K562 (cell line): ENCODE measurements around the gene NUDCD3. TPM values are rescaled to one million over a fixed set of nuclear protein-coding genes. Genes with fewer than 3 reads are reported as not detected.
A peak's percentile ranks its signal among the peaks of the same experiment; 100 is the strongest.

Experiments used
- ATAC-seq: fragments of 200-7000 bp; cut with Tn5 transposase; 3 replicates; pipeline ENCODE4 v1.9.1; 2020; ENCODE audit warnings: moderate library complexity
- BruUV-seq: library from RNA; stranded (reverse); fragments of 400-500 nt; replicated peaks from 2 replicates; lab custom pipeline; 2021; lab: Mats Ljungman, UMichigan
- CTCF ChIA-PET: fragments of 300-600 bp; formaldehyde crosslinking; extraction: SDS; loops from one replicate; lab custom pipeline; 2021; ENCODE audit warnings: low intra/inter-chr PET ratio; lab: Yijun Ruan, JAX
- POLR2A ChIA-PET: fragments of 300-600, 350-650 bp; sonication (Branson Sonifier 250); formaldehyde crosslinking; extraction: SDS; loops from one replicate; lab custom pipeline; 2021; ENCODE audit warnings: antibody characterized with exemption, inconsistent platforms; lab: Yijun Ruan, JAX
- DNase-seq, 4 experiments: peaks; one replicate each; pipeline versions ENCODE4 v3.0.0 to v3.0.0-alpha.2; 2011 to 2018; ENCODE audit warnings: low spot score in 3 of 4, mixed read lengths in 3 of 4; ENCODE audit errors: extremely low read depth in 1 of 4
- FAIRE-seq: peaks from 2 replicates; lab custom pipeline; 2011; peaks lifted over from hg19 to GRCh38; lab: Jason Lieb, UNC
- H2AFZ ChIP-seq: 2 replicates; pipeline ENCODE4 v1.6.0; 2011; ENCODE audit warnings: low read depth, low read length, control low read depth, inconsistent platforms
- H3K27ac ChIP-seq: fragments of 200-600 bp; 3 replicates; pipeline ENCODE4 v1.8.0; 2011; ENCODE audit warnings: low read depth, mild to moderate bottlenecking, control low read depth, inconsistent platforms, low read length, moderate library complexity, mixed read lengths; ENCODE audit errors: extremely low read depth
- H3K27me3 ChIP-seq, 2 experiments: fragments of 300-600 bp in 1 of 2; 2 replicates in 1 of 2; 3 replicates in 1 of 2; pipeline versions ENCODE4 v1.6.0 to v1.8.0; 2011; ENCODE audit warnings: inconsistent platforms in 2 of 2, low read length in 2 of 2, mild to moderate bottlenecking in 1 of 2, mixed read lengths in 1 of 2, moderate library complexity in 1 of 2; ENCODE audit not compliant: control insufficient read depth in 2 of 2, insufficient read depth in 2 of 2
- H3K36me3 ChIP-seq: fragments of 300-600 bp; 3 replicates; pipeline ENCODE4 v1.8.0; 2011; ENCODE audit warnings: mild to moderate bottlenecking, low read length, inconsistent platforms; ENCODE audit not compliant: control insufficient read depth, insufficient read depth
- H3K4me1 ChIP-seq, 2 experiments: fragments of 200-600 bp in 1 of 2; replicated peaks in 1 of 2; 2 replicates in 1 of 2; 3 replicates in 1 of 2; pipeline versions ENCODE4 v1.5.1 to v1.8.0; 2011; ENCODE audit warnings: inconsistent platforms in 2 of 2, low read length in 2 of 2, mild to moderate bottlenecking in 1 of 2, mixed read lengths in 1 of 2, moderate library complexity in 1 of 2; ENCODE audit not compliant: control insufficient read depth in 2 of 2, insufficient read depth in 2 of 2
- H3K4me2 ChIP-seq: 2 replicates; pipeline ENCODE4 v1.6.1; 2011; ENCODE audit warnings: low read length, control low read depth, inconsistent platforms, mixed read lengths; ENCODE audit not compliant: insufficient read depth
- H3K4me3 ChIP-seq: fragments of 200-600 bp; sonication (generic), shearing (Covaris generic); 2 replicates; pipeline ENCODE4 v1.5.1; 2016; ENCODE audit warnings: control low read depth, inconsistent platforms
- H3K79me2 ChIP-seq: fragments of 200-600 bp; 3 replicates; pipeline ENCODE4 v1.8.0; 2011; ENCODE audit warnings: low read length, inconsistent platforms; ENCODE audit not compliant: control insufficient read depth, insufficient read depth
- H3K9ac ChIP-seq, 2 experiments: 2 replicates each; pipeline versions ENCODE4 v1.6.0 to v1.6.1; 2011; ENCODE audit warnings: low read depth in 2 of 2, low read length in 2 of 2, control low read depth in 1 of 2, inconsistent platforms in 1 of 2, mild to moderate bottlenecking in 1 of 2, mixed read lengths in 1 of 2; ENCODE audit not compliant: insufficient read depth in 1 of 2
- H3K9me1 ChIP-seq: one replicate; pipeline ENCODE4 v1.6.0; 2011; ENCODE audit warnings: inconsistent platforms, mild to moderate bottlenecking, low read length, moderate library complexity; ENCODE audit not compliant: control insufficient read depth, insufficient read depth
- H3K9me3 ChIP-seq: replicated peaks from 2 replicates; pipeline ENCODE4 v1.5.1; 2011; ENCODE audit warnings: low read depth, low read length, inconsistent platforms; ENCODE audit not compliant: control insufficient read depth, insufficient read depth
- H4K20me1 ChIP-seq: replicated peaks from 2 replicates; pipeline ENCODE4 v1.6.1; 2011; ENCODE audit warnings: low read length, inconsistent platforms, mixed read lengths; ENCODE audit not compliant: control insufficient read depth, insufficient read depth
- ILK ChIP-seq: fragments of 450-650 bp; IDR thresholded peaks from 2 replicates; pipeline ENCODE4 v1.6.1; 2016; ENCODE audit warnings: missing genetic modification characterization, low read depth, mild to moderate bottlenecking, missing compliant biosample characterization, moderate library complexity, borderline replicate concordance
- RAD21 ChIP-seq, 2 experiments: fragments of 250-450 bp in 1 of 2; fragments of 450-650 bp in 1 of 2; sonication (Bioruptor Pico) in 1 of 2; formaldehyde crosslinking in 1 of 2; IDR thresholded peaks in 1 of 2; conservative IDR thresholded peaks in 1 of 2; 2 replicates each; pipeline versions ENCODE4 v1.4.0 to v1.8.0; 2020 to 2022; ENCODE audit warnings: mild to moderate bottlenecking in 2 of 2, moderate library complexity in 1 of 2
- SMC3 ChIP-seq: conservative IDR thresholded peaks from 2 replicates; pipeline ENCODE4 v1.6.1; 2011; ENCODE audit warnings: low read depth, low read length, improper control_type of control experiment; ENCODE audit not compliant: insufficient read depth
- WGBS: fragments of 100-300 bp; shearing (Covaris generic); methylation state at CpG from one replicate; pipeline ENCODE4 v1.1.6; 2016; ENCODE audit warnings: low coverage, mixed read lengths; ENCODE audit not compliant: insufficient coverage; ENCODE audit errors: missing lambda C conversion rate; 5-methylcytosine and 5-hydroxymethylcytosine counted together
- in situ Hi-C: fragments of 300-500 bp; cut with MboI; formaldehyde crosslinking; loops from 4 replicates; pipeline ENCODE4 v1.15.0; 2018; ENCODE audit warnings: inconsistent platforms, mixed read lengths
- intact Hi-C: fragments of 100-400 bp; cut with micrococcal nuclease; formaldehyde crosslinking; loops from 2 replicates; pipeline ENCODE4 v1.14.2; 2022
- polyA plus RNA-seq, 8 experiments: library from polyadenylated mRNA; depleted of rRNA in 4 of 8; stranded (reverse) in 5 of 8; unstranded in 3 of 8; fragments of >200 nt; fragmentation: Nextera tagmentation in 2 of 8; fragmentation: Illumina TruSeq in 1 of 8; extraction: Ambion mirVana in 2 of 8; extraction: Trizol in 1 of 8; gene quantifications; 2 replicates each; pipeline versions ENCODE4 v1.2.1 to v1.2.3, GENCODE V29; 2011 to 2014; ENCODE audit warnings: inconsistent platforms in 1 of 8, missing spikeins in 1 of 8
- total RNA-seq, 7 experiments: library from RNA; depleted of rRNA in 6 of 7; stranded (reverse); fragments of >200 nt in 6 of 7; fragmentation: Illumina TruSeq in 2 of 7; extraction: Trizol in 2 of 7; gene quantifications; 2 replicates each; pipeline versions ENCODE4 v1.2.1 to v1.2.3, GENCODE V29; 2011 to 2021; ENCODE audit warnings: low replicate concordance in 1 of 7
- TF ChIP-seq, protein P1 (sequence below): IDR thresholded peaks from 2 replicates; pipeline ENCODE4 v1.6.1; 2011; ENCODE audit warnings: borderline replicate concordance, low read depth, mild to moderate bottlenecking, moderate library complexity, low read length; ENCODE audit not compliant: insufficient read depth, poor library complexity, severe bottlenecking
- TF ChIP-seq, protein P2 (sequence below), 2 experiments: fragments of 450-650 bp; formaldehyde crosslinking in 1 of 2; IDR thresholded peaks; 2 replicates each; pipeline versions ENCODE4 v1.4.0 to v1.6.1; 2014 to 2020; ENCODE audit warnings: mild to moderate bottlenecking in 2 of 2, borderline replicate concordance in 1 of 2, low read depth in 1 of 2

The NUDCD3 gene
- total and polyA plus RNA-seq, 9 of the 15 experiments (the other 6 are each of a cell fraction or from before 2014, with no cell fraction given): 24.8 to 64.2 (median 42.6) TPM

DNA sequence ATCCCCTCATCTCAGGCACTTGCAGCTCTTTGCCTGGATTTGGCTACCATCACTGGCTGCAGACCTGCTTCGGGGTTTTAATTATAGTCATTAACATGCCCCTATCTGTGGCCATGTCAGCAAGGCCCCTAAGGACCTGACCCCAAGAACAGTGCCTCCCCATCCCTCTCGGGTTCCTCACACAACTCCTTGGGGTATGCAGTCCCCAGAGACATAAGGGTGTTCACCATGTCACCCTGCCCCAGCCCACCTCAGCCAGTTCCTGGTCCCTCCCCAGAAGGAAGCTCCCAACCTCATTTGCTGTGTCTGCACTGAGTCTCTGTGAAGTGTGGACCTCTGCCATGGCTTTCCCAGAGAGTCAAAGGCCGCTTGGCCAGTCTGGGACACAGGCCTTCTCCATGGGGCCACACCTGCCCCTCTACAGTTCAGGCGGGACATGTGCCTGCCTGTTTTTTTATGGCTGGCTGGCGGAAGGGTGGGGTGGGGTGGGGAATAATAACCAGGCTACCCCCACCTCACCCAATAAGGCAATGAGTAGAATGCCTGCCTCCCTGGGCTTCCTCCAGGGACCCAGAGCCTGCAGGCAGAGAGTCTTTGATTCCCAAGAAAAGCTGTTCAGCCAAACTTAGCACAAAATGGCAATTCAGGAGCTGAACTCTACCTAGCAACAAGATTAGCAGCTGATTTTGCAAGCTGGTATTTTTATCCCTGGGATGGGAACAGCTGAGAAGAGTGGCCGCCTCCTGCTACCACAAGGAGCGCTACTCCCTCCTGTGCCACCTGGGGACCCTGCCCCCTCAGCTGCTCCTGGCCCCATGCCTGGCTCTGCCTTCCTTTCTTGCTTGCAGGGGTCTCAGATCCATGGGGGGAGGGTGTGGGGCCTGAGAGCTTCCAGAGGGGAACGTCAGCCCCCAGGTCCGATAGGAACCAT is 141.3 kb downstream of the NUDCD3 start (continued):
- TF ChIP-seq, protein P1, sequence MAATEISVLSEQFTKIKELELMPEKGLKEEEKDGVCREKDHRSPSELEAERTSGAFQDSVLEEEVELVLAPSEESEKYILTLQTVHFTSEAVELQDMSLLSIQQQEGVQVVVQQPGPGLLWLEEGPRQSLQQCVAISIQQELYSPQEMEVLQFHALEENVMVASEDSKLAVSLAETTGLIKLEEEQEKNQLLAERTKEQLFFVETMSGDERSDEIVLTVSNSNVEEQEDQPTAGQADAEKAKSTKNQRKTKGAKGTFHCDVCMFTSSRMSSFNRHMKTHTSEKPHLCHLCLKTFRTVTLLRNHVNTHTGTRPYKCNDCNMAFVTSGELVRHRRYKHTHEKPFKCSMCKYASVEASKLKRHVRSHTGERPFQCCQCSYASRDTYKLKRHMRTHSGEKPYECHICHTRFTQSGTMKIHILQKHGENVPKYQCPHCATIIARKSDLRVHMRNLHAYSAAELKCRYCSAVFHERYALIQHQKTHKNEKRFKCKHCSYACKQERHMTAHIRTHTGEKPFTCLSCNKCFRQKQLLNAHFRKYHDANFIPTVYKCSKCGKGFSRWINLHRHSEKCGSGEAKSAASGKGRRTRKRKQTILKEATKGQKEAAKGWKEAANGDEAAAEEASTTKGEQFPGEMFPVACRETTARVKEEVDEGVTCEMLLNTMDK: peak; percentile 44

DNA sequence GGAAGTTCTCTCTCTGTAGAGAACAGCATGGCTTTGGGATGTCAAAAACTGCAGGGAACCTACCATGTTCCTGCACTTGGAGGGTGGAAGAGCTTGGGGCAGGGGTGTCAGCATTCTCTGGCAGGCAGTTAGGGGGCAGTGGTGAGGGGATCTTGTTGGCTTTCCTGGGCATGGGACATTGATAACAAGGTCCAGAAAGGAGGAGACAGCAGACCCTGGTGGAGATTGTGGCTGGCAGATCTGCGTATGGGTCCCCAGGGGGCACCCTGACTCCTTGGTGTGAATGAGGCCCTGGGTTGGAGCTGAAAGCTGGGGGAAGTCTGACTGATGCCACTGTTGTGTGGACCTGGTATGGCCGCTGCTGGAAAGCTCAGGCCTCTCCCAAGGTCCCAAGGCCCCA is 142.2 kb downstream of the NUDCD3 start:
- H4K20me1 ChIP-seq: no peaks in the 10 kb centered on the region
- H3K27me3 ChIP-seq: peaks cover 0 to 10% of the 10 kb centered on the region in 2 experiments; a peak in 1 of 5 replicates
- in situ Hi-C loops (no loop called here), intact Hi-C loops (no loop called here)
- H3K4me1 ChIP-seq: no peaks in the 10 kb centered on the region
- no peaks in the 10 kb centered on the region for H3K36me3 ChIP-seq
- no peak overlapping the region for H3K27ac ChIP-seq
- 8% methylated on average over 2 of the region's 2 CpGs for WGBS
- ATAC-seq: peak; percentile 84
- DNase-seq: peak in 3 of 4 experiments; percentile 12 to 45 (median 30)
- H3K9ac ChIP-seq: no peak overlapping the region
- no peak overlapping the region for H2AFZ ChIP-seq
- no peak overlapping the region for H3K4me3 ChIP-seq
- POLR2A ChIA-PET: interaction anchor here (0.7 to 1.4 kb wide), 3 partner anchors 10 to 12 kb away, joined by 3 to 4 read pairs (median 4); no protein-coding TSS in a partner anchor
- no TSS peak for BruUV-seq
- H3K9me1 ChIP-seq: no peaks in the 10 kb centered on the region
- H3K9me3 ChIP-seq: no peaks in the 10 kb centered on the region
- CTCF ChIA-PET: interaction anchor here (0.6 to 0.7 kb wide), 2 partner anchors 129 to 182 kb away, joined by 3 read pairs; no protein-coding TSS in a partner anchor
- FAIRE-seq: no peak
- no peak overlapping the region for H3K4me2 ChIP-seq
- no peaks in the 10 kb centered on the region for H3K79me2 ChIP-seq
- TF ChIP-seq ILK (tag): no peak
- TF ChIP-seq RAD21 (CRISPR knock-in tag; conservative IDR thresholded peaks at IDR 0.05 in 1 of 2, IDR thresholded peaks at IDR 0.05 in 1 of 2): peak in 1 of 2 experiments; percentile 57; a peak in 2 of 4 replicates
- TF ChIP-seq SMC3: 0 out of 2 replicates have a peak, but pooled peaks have one; percentile 29
- TF ChIP-seq, protein P2, sequence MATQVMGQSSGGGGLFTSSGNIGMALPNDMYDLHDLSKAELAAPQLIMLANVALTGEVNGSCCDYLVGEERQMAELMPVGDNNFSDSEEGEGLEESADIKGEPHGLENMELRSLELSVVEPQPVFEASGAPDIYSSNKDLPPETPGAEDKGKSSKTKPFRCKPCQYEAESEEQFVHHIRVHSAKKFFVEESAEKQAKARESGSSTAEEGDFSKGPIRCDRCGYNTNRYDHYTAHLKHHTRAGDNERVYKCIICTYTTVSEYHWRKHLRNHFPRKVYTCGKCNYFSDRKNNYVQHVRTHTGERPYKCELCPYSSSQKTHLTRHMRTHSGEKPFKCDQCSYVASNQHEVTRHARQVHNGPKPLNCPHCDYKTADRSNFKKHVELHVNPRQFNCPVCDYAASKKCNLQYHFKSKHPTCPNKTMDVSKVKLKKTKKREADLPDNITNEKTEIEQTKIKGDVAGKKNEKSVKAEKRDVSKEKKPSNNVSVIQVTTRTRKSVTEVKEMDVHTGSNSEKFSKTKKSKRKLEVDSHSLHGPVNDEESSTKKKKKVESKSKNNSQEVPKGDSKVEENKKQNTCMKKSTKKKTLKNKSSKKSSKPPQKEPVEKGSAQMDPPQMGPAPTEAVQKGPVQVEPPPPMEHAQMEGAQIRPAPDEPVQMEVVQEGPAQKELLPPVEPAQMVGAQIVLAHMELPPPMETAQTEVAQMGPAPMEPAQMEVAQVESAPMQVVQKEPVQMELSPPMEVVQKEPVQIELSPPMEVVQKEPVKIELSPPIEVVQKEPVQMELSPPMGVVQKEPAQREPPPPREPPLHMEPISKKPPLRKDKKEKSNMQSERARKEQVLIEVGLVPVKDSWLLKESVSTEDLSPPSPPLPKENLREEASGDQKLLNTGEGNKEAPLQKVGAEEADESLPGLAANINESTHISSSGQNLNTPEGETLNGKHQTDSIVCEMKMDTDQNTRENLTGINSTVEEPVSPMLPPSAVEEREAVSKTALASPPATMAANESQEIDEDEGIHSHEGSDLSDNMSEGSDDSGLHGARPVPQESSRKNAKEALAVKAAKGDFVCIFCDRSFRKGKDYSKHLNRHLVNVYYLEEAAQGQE (IDR thresholded peaks at IDR 0.05; ENCODE audit: borderline replicate concordance): peak; percentile 27; the same call in 1 of the 2 replicates
- TF ChIP-seq, protein P2 (CRISPR knock-in tag; IDR thresholded peaks at IDR 0.05; ENCODE audit: low read depth): no peak
